ENCODE data around the gene PDE8B.

Gene PDE8B

DNA sequence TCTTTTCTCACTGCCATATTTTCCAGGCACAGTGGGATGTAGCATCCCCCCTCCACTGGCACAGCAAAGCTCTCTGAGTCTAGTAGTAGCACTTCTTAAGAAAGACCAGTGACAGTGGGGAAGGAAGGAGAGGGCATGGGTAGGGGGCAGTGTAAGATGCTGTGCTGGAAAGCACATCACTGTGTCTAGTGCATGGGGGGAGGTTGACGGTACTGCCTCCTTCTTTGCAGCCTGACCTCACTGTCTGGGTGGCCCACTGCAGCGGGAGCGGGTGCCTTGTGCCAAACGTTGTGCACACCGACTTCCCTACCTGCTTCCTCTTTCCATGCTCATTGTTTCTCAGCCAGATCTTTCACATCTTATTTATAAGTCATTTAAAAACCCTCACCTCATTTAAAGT, 91.8 kb downstream of the PDE8B start:
- TF ChIP-seq, protein P1, sequence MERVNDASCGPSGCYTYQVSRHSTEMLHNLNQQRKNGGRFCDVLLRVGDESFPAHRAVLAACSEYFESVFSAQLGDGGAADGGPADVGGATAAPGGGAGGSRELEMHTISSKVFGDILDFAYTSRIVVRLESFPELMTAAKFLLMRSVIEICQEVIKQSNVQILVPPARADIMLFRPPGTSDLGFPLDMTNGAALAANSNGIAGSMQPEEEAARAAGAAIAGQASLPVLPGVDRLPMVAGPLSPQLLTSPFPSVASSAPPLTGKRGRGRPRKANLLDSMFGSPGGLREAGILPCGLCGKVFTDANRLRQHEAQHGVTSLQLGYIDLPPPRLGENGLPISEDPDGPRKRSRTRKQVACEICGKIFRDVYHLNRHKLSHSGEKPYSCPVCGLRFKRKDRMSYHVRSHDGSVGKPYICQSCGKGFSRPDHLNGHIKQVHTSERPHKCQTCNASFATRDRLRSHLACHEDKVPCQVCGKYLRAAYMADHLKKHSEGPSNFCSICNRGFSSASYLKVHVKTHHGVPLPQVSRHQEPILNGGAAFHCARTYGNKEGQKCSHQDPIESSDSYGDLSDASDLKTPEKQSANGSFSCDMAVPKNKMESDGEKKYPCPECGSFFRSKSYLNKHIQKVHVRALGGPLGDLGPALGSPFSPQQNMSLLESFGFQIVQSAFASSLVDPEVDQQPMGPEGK (CRISPR knock-in tag; IDR thresholded peaks at IDR 0.05; ENCODE audit: borderline replicate concordance) = no peak
- TF ChIP-seq ZNF70 (CRISPR knock-in tag; IDR thresholded peaks at IDR 0.05) (no peak), GLIS3 (CRISPR knock-in tag; IDR thresholded peaks at IDR 0.05) (no peak), OSR1 (CRISPR knock-in tag; IDR thresholded peaks at IDR 0.05) (no peak), PPARA (CRISPR knock-in tag; IDR thresholded peaks at IDR 0.05; ENCODE audit: borderline replicate concordance) (no peak), ZNF565 (CRISPR knock-in tag; conservative IDR thresholded peaks at IDR 0.05; ENCODE audit: low read depth) (no peak), ZFP3 (CRISPR knock-in tag; IDR thresholded peaks at IDR 0.05) (no peak), ZC3H10 (CRISPR knock-in tag; IDR thresholded peaks at IDR 0.05) (no peak), ESRRG (CRISPR knock-in tag; IDR thresholded peaks at IDR 0.05) (no peak)
- TF ChIP-seq, protein P2, sequence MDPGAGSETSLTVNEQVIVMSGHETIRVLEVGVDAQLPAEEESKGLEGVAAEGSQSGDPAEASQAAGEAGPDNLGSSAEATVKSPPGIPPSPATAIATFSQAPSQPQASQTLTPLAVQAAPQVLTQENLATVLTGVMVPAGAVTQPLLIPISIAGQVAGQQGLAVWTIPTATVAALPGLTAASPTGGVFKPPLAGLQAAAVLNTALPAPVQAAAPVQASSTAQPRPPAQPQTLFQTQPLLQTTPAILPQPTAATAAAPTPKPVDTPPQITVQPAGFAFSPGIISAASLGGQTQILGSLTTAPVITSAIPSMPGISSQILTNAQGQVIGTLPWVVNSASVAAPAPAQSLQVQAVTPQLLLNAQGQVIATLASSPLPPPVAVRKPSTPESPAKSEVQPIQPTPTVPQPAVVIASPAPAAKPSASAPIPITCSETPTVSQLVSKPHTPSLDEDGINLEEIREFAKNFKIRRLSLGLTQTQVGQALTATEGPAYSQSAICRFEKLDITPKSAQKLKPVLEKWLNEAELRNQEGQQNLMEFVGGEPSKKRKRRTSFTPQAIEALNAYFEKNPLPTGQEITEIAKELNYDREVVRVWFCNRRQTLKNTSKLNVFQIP (CRISPR knock-in tag; IDR thresholded peaks at IDR 0.05; ENCODE audit: borderline replicate concordance, low read depth) = no peak
- no peak for ATAC-seq

DNA sequence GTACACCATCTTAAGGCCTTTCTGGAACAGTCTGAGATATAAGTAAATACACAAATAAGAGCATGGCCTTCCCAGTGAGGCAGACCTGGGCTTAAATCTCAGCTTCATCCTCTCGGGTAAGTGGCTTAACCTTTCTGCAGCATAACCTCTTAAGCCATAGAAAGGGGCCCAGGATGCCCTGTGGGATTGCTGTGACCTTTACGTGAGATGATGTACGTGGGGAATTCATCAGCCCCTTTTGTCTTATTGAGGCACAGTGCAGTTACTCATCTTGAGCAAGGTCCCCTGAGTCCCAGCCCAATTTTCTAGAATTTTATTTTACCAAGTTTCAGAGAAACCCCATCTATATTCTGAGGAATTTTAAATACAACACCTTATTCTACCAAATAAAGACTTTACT, 92.2 kb downstream of the PDE8B start:
- TF ChIP-seq TCF4 (CRISPR knock-in tag; IDR thresholded peaks at IDR 0.05; ENCODE audit: borderline replicate concordance) (no peak), ARNTL (CRISPR knock-in tag; IDR thresholded peaks at IDR 0.05; ENCODE audit: borderline replicate concordance, low read depth) (no peak), GLIS3 (CRISPR knock-in tag; IDR thresholded peaks at IDR 0.05) (no peak), ZNF565 (CRISPR knock-in tag; conservative IDR thresholded peaks at IDR 0.05; ENCODE audit: low read depth) (no peak)
- ATAC-seq = no peak

DNA sequence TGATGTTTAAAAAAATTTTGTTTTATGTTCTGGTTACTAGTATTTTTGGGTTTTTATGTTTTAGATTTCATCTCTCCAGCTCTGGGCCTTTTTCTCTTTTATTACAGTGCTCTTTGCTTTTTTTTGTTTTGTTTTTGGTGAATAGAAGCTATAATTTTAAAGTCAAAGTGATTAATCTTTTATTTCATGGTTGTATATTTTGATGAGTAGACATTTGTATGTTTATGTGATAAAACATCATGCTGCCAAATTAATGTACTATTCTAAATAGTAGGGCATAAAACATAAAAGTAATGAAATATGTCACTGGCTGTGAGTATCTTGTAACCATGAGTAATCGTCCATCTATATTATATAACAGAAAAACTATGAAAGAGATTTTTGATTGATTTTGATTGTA, 93.9 kb downstream of the PDE8B start:
- TF ChIP-seq ZNF8 (CRISPR knock-in tag; IDR thresholded peaks at IDR 0.05) = no peak
- TF ChIP-seq ZFP3 (CRISPR knock-in tag; IDR thresholded peaks at IDR 0.05) = no peak
- no peak for TF ChIP-seq ESRRG (CRISPR knock-in tag; IDR thresholded peaks at IDR 0.05)
- no peak for TF ChIP-seq ZC3H10 (CRISPR knock-in tag; IDR thresholded peaks at IDR 0.05)
- TF ChIP-seq RARB (CRISPR knock-in tag; IDR thresholded peaks at IDR 0.05) = no peak
- no peak for TF ChIP-seq ZNF70 (CRISPR knock-in tag; IDR thresholded peaks at IDR 0.05)
- TF ChIP-seq SNAI2 (CRISPR knock-in tag; IDR thresholded peaks at IDR 0.05) = no peak
- no peak for TF ChIP-seq ARNTL (CRISPR knock-in tag; IDR thresholded peaks at IDR 0.05; ENCODE audit: borderline replicate concordance, low read depth)
- TF ChIP-seq, protein P3, sequence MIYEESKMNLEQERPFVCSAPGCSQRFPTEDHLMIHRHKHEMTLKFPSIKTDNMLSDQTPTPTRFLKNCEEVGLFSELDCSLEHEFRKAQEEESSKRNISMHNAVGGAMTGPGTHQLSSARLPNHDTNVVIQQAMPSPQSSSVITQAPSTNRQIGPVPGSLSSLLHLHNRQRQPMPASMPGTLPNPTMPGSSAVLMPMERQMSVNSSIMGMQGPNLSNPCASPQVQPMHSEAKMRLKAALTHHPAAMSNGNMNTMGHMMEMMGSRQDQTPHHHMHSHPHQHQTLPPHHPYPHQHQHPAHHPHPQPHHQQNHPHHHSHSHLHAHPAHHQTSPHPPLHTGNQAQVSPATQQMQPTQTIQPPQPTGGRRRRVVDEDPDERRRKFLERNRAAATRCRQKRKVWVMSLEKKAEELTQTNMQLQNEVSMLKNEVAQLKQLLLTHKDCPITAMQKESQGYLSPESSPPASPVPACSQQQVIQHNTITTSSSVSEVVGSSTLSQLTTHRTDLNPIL (CRISPR knock-in tag; IDR thresholded peaks at IDR 0.05; ENCODE audit: low read depth) = no peak
- TF ChIP-seq OSR1 (CRISPR knock-in tag; IDR thresholded peaks at IDR 0.05) = no peak
- no peak for TF ChIP-seq GLIS3 (CRISPR knock-in tag; IDR thresholded peaks at IDR 0.05)
- TF ChIP-seq, protein P2 (CRISPR knock-in tag; IDR thresholded peaks at IDR 0.05; ENCODE audit: borderline replicate concordance, low read depth) = no peak
- ATAC-seq = no peak

DNA sequence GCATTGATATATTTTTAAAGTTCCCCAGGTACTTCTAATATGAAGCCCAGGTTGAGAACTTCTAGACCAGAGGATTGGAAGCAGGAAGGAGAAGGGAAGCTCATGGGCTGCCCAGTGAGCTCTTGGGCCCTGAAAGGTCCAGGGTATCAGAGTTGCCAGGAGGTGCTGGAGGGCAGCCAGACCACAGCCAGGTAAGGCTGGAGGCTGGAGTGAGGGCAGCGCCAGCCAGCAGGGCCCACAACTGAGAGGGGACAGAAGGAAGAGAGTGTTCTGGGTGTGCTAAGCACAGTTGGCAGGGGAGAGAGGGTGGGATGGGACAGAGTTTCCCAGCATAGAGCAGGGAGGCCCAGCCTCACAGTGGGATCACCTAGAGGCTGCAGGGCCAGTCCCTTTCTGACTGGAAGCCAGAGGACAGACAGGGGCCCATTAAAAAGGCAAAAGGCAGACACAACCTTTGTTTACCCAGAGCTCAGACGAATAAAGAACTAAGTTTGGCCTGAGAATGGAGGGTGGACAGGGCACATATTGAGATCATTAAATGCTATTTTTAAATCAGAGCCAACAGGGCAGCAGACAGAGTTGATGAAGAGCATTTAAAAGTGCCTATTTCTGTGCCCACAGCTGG, 94.9 kb downstream of the PDE8B start:
- TF ChIP-seq OSR1 (CRISPR knock-in tag; IDR thresholded peaks at IDR 0.05) (no peak), CSDC2 (CRISPR knock-in tag; IDR thresholded peaks at IDR 0.05) (no peak), ZNF70 (CRISPR knock-in tag; IDR thresholded peaks at IDR 0.05) (no peak), TOX (CRISPR knock-in tag; IDR thresholded peaks at IDR 0.05; ENCODE audit: borderline replicate concordance) (no peak), ISL1 (CRISPR knock-in tag; IDR thresholded peaks at IDR 0.05) (no peak), ZC3H10 (CRISPR knock-in tag; IDR thresholded peaks at IDR 0.05) (no peak), ZNF8 (CRISPR knock-in tag; IDR thresholded peaks at IDR 0.05) (no peak), ZFP3 (CRISPR knock-in tag; IDR thresholded peaks at IDR 0.05) (no peak), RARB (CRISPR knock-in tag; IDR thresholded peaks at IDR 0.05) (no peak), ZFP30 (CRISPR knock-in tag; IDR thresholded peaks at IDR 0.05) (no peak), PPARA (CRISPR knock-in tag; IDR thresholded peaks at IDR 0.05; ENCODE audit: borderline replicate concordance) (no peak), GLIS3 (CRISPR knock-in tag; IDR thresholded peaks at IDR 0.05) (no peak), BACH2 (CRISPR knock-in tag; IDR thresholded peaks at IDR 0.05; ENCODE audit: borderline replicate concordance) (no peak), TCF4 (CRISPR knock-in tag; IDR thresholded peaks at IDR 0.05; ENCODE audit: borderline replicate concordance) (no peak), ARNTL (CRISPR knock-in tag; IDR thresholded peaks at IDR 0.05; ENCODE audit: borderline replicate concordance, low read depth) (no peak)
- TF ChIP-seq, protein P3 (CRISPR knock-in tag; IDR thresholded peaks at IDR 0.05; ENCODE audit: low read depth) = no peak
- TF ChIP-seq, protein P2 (CRISPR knock-in tag; IDR thresholded peaks at IDR 0.05; ENCODE audit: borderline replicate concordance, low read depth) = no peak
- TF ChIP-seq, protein P1 (CRISPR knock-in tag; IDR thresholded peaks at IDR 0.05; ENCODE audit: borderline replicate concordance) = no peak
- no peak for ATAC-seq
